GM12874 (cell line): Measurements from ENCODE around the gene P4HB.

Experiments
- TF ChIP-seq, protein P1 (sequence below): IDR thresholded peaks from 2 replicates; pipeline ENCODE4 v1.5.1; 2011; ENCODE audit warnings: low read depth, mild to moderate bottlenecking, control low read depth, low read length, moderate library complexity; ENCODE audit not compliant: insufficient read depth

Gene P4HB

GRCh38 chr17:81833160-81833920, 27.0 kb downstream of the P4HB start, which contains the start of gene MCRIP1:
TSS of gene MCRIP1 (minus strand) at chr17:81833291. CDS start at chr17:81824506, 8,785 bp downstream.
- TF ChIP-seq, protein P1, sequence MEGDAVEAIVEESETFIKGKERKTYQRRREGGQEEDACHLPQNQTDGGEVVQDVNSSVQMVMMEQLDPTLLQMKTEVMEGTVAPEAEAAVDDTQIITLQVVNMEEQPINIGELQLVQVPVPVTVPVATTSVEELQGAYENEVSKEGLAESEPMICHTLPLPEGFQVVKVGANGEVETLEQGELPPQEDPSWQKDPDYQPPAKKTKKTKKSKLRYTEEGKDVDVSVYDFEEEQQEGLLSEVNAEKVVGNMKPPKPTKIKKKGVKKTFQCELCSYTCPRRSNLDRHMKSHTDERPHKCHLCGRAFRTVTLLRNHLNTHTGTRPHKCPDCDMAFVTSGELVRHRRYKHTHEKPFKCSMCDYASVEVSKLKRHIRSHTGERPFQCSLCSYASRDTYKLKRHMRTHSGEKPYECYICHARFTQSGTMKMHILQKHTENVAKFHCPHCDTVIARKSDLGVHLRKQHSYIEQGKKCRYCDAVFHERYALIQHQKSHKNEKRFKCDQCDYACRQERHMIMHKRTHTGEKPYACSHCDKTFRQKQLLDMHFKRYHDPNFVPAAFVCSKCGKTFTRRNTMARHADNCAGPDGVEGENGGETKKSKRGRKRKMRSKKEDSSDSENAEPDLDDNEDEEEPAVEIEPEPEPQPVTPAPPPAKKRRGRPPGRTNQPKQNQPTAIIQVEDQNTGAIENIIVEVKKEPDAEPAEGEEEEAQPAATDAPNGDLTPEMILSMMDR = no peak

- TF ChIP-seq, protein P1 = no peak
These were observed 27.7 kb downstream of the P4HB start for GRCh38 chr17:81832608-81833159.

GRCh38 chr17:81831957-81832607, 28.3 kb downstream of the P4HB start:
- TF ChIP-seq, protein P1 = no peak

GRCh38 chr17:81831563-81831956, 28.8 kb downstream of the P4HB start:
- TF ChIP-seq, protein P1 = no peak

DNA sequence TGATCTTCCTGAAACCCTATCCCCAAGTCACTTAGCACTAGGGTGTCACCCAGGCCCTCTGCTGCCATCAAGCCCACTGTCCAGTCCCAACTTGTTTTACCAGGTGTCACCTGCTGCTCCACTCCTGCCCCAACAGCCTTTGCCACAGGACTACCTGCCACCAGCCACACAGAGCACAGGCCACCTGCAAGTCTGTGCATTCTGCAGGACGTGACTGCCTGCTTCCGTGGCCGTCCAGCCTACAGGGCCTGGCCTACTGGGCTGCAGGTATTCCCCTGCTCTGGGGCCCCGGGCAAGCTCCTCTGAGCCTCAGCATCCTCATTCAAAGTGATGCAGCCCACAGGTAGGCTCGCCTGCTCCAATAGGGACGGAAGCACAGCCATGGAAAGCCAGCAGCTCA, 30.5 kb downstream of the P4HB start:
- TF ChIP-seq, protein P1 = no peak

DNA sequence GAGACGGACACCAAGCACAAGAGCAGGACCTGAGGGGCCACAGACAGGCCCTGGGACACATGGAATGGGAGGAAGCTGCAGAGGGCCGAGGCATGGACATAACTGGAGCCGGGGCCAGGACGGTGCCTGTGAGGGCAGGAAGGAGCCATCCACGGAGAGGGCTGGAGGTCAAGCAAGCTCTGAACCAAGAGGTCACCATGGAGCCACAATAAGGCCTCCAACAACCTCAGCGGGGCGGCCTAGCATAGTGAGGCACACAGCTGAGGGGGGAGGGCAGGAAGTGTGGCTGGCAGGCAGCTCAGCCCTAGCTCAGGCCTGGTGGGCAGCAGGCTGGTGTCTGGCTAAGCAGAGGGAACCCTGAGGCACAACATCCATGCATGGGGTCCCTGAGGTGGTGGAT, 31.7 kb downstream of the P4HB start:
- TF ChIP-seq, protein P1 = no peak

GRCh38 chr17:81825841-81826466, 34.4 kb downstream of the P4HB start:
- TF ChIP-seq, protein P1 = 0 out of 2 replicates have a peak, but pooled peaks have one; percentile 16
